PFSK-1 (cell line): Measurements from ENCODE around the gene PARD6B.

ENCODE experiments used
- FOXP2 ChIP-seq: optimal IDR thresholded peaks from 2 replicates; pipeline ENCODE3; 2011; ENCODE audit warnings: borderline replicate concordance, control low read depth, inconsistent platforms; ENCODE audit not compliant: insufficient read depth; ENCODE audit errors: extremely low read length, extremely low read depth
- POLR2AphosphoS5 ChIP-seq: IDR thresholded peaks from 2 replicates; pipeline ENCODE4 v1.6.1; 2012; ENCODE audit warnings: low read depth, mild to moderate bottlenecking, control low read depth, low read length, moderate library complexity
- REST ChIP-seq, 2 experiments: IDR thresholded peaks; 2 replicates each; pipeline versions ENCODE4 v1.6.1 to v1.8.0; 2011 to 2012; ENCODE audit warnings: low read depth in 2 of 2, low read length in 2 of 2, control low read depth in 1 of 2, inconsistent platforms in 1 of 2, mild to moderate bottlenecking in 1 of 2, moderate library complexity in 1 of 2; ENCODE audit not compliant: insufficient read depth in 1 of 2
- SIN3A ChIP-seq: IDR thresholded peaks from 2 replicates; pipeline ENCODE4 v1.6.1; 2012; ENCODE audit warnings: mild to moderate bottlenecking, low read length, moderate library complexity, borderline replicate concordance; ENCODE audit not compliant: insufficient read depth
- TAF1 ChIP-seq: IDR thresholded peaks from 2 replicates; pipeline ENCODE4 v1.6.1; 2012; ENCODE audit warnings: low read length, control low read depth, borderline replicate concordance; ENCODE audit not compliant: insufficient read depth

Gene PARD6B

GRCh38 chr20:50737352-50737751, 6.0 kb downstream of the PARD6B start:
- TF ChIP-seq FOXP2 (no peak), POLR2AphosphoS5 (no peak), SIN3A (no peak), REST (IDR thresholded peaks at IDR 0.05; ENCODE audit: insufficient read depth in 1 of 2, low read depth in 2 of 2, low read length in 2 of 2) (no peak), TAF1 (no peak)

- TF ChIP-seq SIN3A (no peak), TAF1 (no peak), FOXP2 (no peak), REST (IDR thresholded peaks at IDR 0.05; ENCODE audit: insufficient read depth in 1 of 2, low read depth in 2 of 2, low read length in 2 of 2) (no peak), POLR2AphosphoS5 (no peak)
Observed at GRCh38 chr20:50743087-50743486, 11.7 kb downstream of the PARD6B start.

GRCh38 chr20:50744143-50744792, 12.9 kb downstream of the PARD6B start:
- TF ChIP-seq REST (IDR thresholded peaks at IDR 0.05; ENCODE audit: insufficient read depth in 1 of 2, low read depth in 2 of 2, low read length in 2 of 2) (no peak), TAF1 (no peak), SIN3A (no peak), FOXP2 (no peak), POLR2AphosphoS5 (no peak)

DNA sequence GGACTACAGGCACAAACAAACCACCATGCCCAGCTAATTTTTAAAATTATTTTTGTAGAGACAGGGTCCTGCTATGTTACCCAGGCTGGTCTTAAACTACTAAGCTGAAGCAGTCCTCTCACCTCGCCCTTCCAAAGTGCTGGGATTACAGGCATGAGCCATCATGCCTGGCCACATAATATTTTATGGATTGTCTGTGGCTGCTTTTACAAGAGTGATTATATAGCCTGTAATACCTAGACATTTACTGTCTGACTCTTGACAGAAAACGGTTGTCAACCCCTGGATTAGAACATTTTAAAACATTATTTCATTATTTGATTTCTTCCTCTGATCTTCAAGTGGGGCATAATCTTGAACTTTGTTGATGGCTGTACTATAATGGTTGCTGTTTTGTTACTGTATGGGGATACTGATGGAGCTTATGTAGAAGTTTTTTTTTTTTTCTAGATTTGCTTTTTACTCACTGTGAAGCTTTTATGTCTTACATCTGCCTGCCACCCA, 14.3 kb downstream of the PARD6B start:
- no peak for TF ChIP-seq REST (IDR thresholded peaks at IDR 0.05; ENCODE audit: insufficient read depth in 1 of 2, low read depth in 2 of 2, low read length in 2 of 2)
